Colonic mucosa (tissue), 4 donors: Measurements from ENCODE around the gene TRIM71. TPM values are rescaled to one million over a fixed set of nuclear protein-coding genes. Genes with fewer than 3 reads are reported as not detected.
"Not testable (repeated sequence)": the region's sequence is repeated elsewhere in the genome, so short reads cannot be mapped to it uniquely, and the experiment has no call there.

ENCODE experiments used
- DNase-seq: peaks from one replicate; pipeline ENCODE4 v3.0.0-alpha.2; 2020
- H3K27ac ChIP-seq: fragments of 200-600 bp; one replicate; pipeline ENCODE4 v1.8.0; 2021
- H3K27me3 ChIP-seq: fragments of 200-600 bp; one replicate; pipeline ENCODE4 v1.8.0; 2021
- H3K36me3 ChIP-seq: fragments of 200-600 bp; one replicate; pipeline ENCODE4 v1.8.0; 2021
- H3K4me1 ChIP-seq: fragments of 200-600 bp; one replicate; pipeline ENCODE4 v1.8.0; 2021; ENCODE audit warnings: mild to moderate bottlenecking
- H3K4me3 ChIP-seq: fragments of 200-600 bp; one replicate; pipeline ENCODE4 v1.8.0; 2021
- H3K9ac ChIP-seq, 2 donors: one replicate each; pipeline ENCODE4 v1.7.0; 2013; ENCODE audit warnings: control low read depth in 2 of 2, low read depth in 2 of 2, low read length in 2 of 2
- H3K9me3 ChIP-seq: fragments of 200-600 bp; one replicate; pipeline ENCODE4 v1.8.0; 2021
- CTCF ChIP-seq: fragments of 200-600 bp; IDR thresholded peaks from one replicate; pipeline ENCODE4 v1.8.0; 2022; ENCODE audit warnings: antibody characterized with exemption, mild to moderate bottlenecking
- intact Hi-C: fragments of 100-400 bp; cut with DNase I; formaldehyde crosslinking; loops from one replicate; pipeline ENCODE4 v1.14.1; 2022
- total RNA-seq, 2 donors: library from RNA; stranded (reverse); fragmentation: NEBNext Ultra II Directional in 1 of 2; extraction: Animal tissue kit (Norgen Biotek cat#: 25700) in 1 of 2; gene quantifications; one replicate each; pipeline ENCODE4 v1.2.1, GENCODE V29; 2021
- donor health status: healthy.
- donor health status: DM: no; HTN: no; CAD: no.
- donor health status: DM: no; HTN: no; CAD: no.

TRIM71 gene
- total RNA-seq, 2 donors from 2014 or later = 0.40 TPM; not detected in 1

GRCh38 chr3:32919920-32920319 lies 102.1 kb downstream of the TRIM71 start:
- Histone ChIP-seq H3K9ac (no peak overlapping the region), H3K4me1 (no peaks in the 10 kb centered on the region), H3K36me3 (no peaks in the 10 kb centered on the region), H3K4me3 (no peak overlapping the region), H3K27ac (no peak overlapping the region), H3K9me3 (no peaks in the 10 kb centered on the region), H3K27me3 (no peaks in the 10 kb centered on the region)
- no peak for TF ChIP-seq CTCF
- DNase-seq = no peak
- intact Hi-C loops = no loop called here

GRCh38 chr3:32922078-32922477 lies 104.3 kb downstream of the TRIM71 start:
- Histone ChIP-seq H3K4me1 (no peaks in the 10 kb centered on the region), H3K27me3 (no peaks in the 10 kb centered on the region), H3K9me3 (no peaks in the 10 kb centered on the region), H3K4me3 (no peak overlapping the region), H3K9ac (no peak overlapping the region), H3K36me3 (no peaks in the 10 kb centered on the region), H3K27ac (no peak overlapping the region)
- intact Hi-C loops = no loop called here
- TF ChIP-seq CTCF = no peak
- no peak for DNase-seq

- no peaks in the 10 kb centered on the region for H3K27me3 ChIP-seq
- TF ChIP-seq CTCF = no peak
- no peaks in the 10 kb centered on the region for H3K36me3 ChIP-seq
- intact Hi-C loops = loop anchor here (5.0 kb wide), 1 partner anchor 198 kb away; no protein-coding TSS in a partner anchor
- DNase-seq = no peak
- H3K9ac ChIP-seq = no peak overlapping the region
- H3K4me1 ChIP-seq = no peaks in the 10 kb centered on the region
- H3K27ac ChIP-seq = no peak overlapping the region
- H3K9me3 ChIP-seq = no peaks in the 10 kb centered on the region
- H3K4me3 ChIP-seq = no peak overlapping the region
These were observed 112.4 kb downstream of the TRIM71 start for GRCh38 chr3:32930161-32930560.

GRCh38 chr3:32931273-32931672 lies 113.5 kb downstream of the TRIM71 start:
- not testable (repeated sequence) for H3K27ac ChIP-seq, H3K9me3 ChIP-seq, H3K9ac ChIP-seq, H3K36me3 ChIP-seq, DNase-seq, H3K27me3 ChIP-seq, H3K4me1 ChIP-seq, H3K4me3 ChIP-seq
- intact Hi-C loops = loop anchor here (5.0 kb wide), 1 partner anchor 199 kb away; no protein-coding TSS in a partner anchor

GRCh38 chr3:32934150-32934742 lies 116.4 kb downstream of the TRIM71 start:
- DNase-seq = peak; percentile 26
- no peaks in the 10 kb centered on the region for H3K27me3 ChIP-seq

More at GRCh38 chr3:32934150-32934742, 116.4 kb downstream of the TRIM71 start:
- Histone ChIP-seq H3K9me3 (no peaks in the 10 kb centered on the region), H3K27ac (no peak overlapping the region), H3K4me3 (no peak overlapping the region), H3K36me3 (no peaks in the 10 kb centered on the region), H3K4me1 (no peaks in the 10 kb centered on the region), H3K9ac (no peak overlapping the region)
- peak; percentile 59 for TF ChIP-seq CTCF
- intact Hi-C loops = loop anchor here (5.0 kb wide), 1 partner anchor 202 kb away; no protein-coding TSS in a partner anchor
